NT2/D1 (cell line): ENCODE measurements around the gene WFIKKN2.

Experiments used
- DNase-seq: peaks from one replicate; pipeline ENCODE4 v3.0.0-alpha.2; 2011; ENCODE audit warnings: low read depth, low spot score
- H3K27me3 ChIP-seq: 2 replicates; pipeline ENCODE4 v1.6.0; 2011; ENCODE audit warnings: mild to moderate bottlenecking; ENCODE audit not compliant: insufficient read length, insufficient read depth
- H3K36me3 ChIP-seq: 2 replicates; pipeline ENCODE4 v1.6.1; 2011; ENCODE audit warnings: mild to moderate bottlenecking, low read length, mixed read lengths; ENCODE audit not compliant: insufficient read depth, insufficient read length
- H3K4me1 ChIP-seq: 2 replicates; pipeline ENCODE4 v1.5.1; 2011; ENCODE audit not compliant: insufficient read depth, insufficient read length
- H3K4me3 ChIP-seq: 2 replicates; pipeline ENCODE4 v1.5.1; 2011; ENCODE audit warnings: low read depth; ENCODE audit not compliant: insufficient read length
- H3K9ac ChIP-seq: 2 replicates; pipeline ENCODE4 v1.6.0; 2011; ENCODE audit warnings: low read depth; ENCODE audit not compliant: insufficient read length
- H3K9me3 ChIP-seq: 2 replicates; pipeline ENCODE4 v1.5.1; 2011; ENCODE audit warnings: mild to moderate bottlenecking, low read length; ENCODE audit not compliant: insufficient read depth
- SUZ12 ChIP-seq: IDR thresholded peaks from 2 replicates; pipeline ENCODE4 v1.6.1; 2011; ENCODE audit not compliant: insufficient read length, insufficient read depth; ENCODE audit errors: extremely low read depth
- YY1 ChIP-seq: IDR thresholded peaks from 2 replicates; pipeline ENCODE4 v1.6.1; 2011; ENCODE audit not compliant: insufficient read length, insufficient read depth
- ZNF274 ChIP-seq: IDR thresholded peaks from 2 replicates; pipeline ENCODE4 v1.6.1; 2011; ENCODE audit warnings: mild to moderate bottlenecking, low read depth, low read length

The WFIKKN2 gene

DNA sequence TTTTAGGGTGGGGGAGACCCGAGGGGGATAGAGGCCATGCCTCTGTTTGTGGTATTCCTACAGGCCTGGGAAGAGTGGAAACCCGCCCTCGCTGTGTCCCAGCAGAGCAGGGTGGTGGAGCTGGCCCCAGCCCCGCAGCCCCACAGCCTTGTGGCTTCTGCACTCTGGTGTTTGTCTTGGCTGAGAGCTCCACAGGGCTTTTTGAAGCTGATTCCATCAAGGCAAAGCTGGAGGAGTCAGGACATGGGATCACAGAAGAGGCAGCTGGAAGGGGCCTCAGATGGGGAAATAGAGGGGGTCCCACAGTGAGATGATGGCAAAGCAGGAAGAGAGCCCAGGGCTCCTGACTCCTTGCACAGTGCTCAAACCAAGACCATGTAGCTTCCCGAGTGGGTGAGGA is 5.0 kb upstream of the WFIKKN2 start:
- peak overlapping the region; percentile 17 for H3K9ac ChIP-seq
- peaks cover 35% of the 10 kb centered on the region for H3K4me1 ChIP-seq
- TF ChIP-seq ZNF274 (no peak), SUZ12 (no peak)
- no peaks in the 10 kb centered on the region for H3K9me3 ChIP-seq
- H3K27me3 ChIP-seq = no peaks in the 10 kb centered on the region
- no peak for DNase-seq
- H3K36me3 ChIP-seq = no peaks in the 10 kb centered on the region
- no peak overlapping the region for H3K4me3 ChIP-seq

DNA sequence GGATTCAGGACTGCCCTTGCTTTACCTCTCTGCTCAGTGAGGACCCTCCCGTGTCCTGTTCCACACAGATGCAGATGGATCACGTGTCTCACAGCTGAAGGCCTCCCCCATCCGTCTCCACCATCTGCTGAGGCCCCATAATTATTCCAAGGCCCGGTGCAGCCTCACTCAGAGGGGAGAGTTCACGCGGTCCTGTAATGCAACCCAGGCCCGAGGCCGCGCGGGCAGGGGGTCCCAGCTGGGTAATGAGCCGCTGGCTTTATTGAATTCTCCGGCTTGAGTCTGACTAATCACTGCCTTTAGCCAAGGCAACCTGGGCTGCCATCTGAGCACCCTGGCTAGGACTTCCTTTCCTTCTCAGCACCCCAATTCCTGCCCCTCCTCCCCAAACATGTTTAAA is 4.4 kb upstream of the WFIKKN2 start:
- Histone ChIP-seq H3K9ac (peak overlapping the region; percentile 66), H3K4me1 (peaks cover 35% of the 10 kb centered on the region), H3K36me3 (no peaks in the 10 kb centered on the region), H3K4me3 (no peak overlapping the region), H3K9me3 (no peaks in the 10 kb centered on the region), H3K27me3 (no peaks in the 10 kb centered on the region)
- DNase-seq = no peak
- TF ChIP-seq ZNF274 (no peak), SUZ12 (no peak), YY1 (no peak)

DNA sequence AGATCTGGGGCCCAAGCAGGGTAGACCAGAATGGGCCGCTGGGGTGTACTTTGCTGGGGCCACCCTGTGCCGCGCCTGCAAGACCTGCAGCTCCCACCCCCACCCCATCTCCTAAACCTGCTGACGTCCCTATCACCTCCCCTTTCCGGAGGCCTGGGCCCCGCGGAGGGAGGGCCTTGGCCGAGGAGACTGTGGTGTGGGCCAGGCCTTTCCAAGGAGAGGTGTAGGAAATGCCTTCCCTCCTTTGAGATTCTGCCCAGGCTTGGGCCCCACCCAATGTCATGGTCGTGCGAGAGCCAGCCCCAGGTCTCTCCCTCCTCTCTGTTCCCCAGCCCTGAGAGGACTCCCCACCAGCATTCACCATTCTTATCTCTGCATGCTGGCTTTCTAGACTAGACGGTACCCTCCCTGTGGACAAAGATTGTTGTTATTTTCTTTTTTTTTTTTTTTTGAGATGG is 3.9 kb upstream of the WFIKKN2 start:
- no peaks in the 10 kb centered on the region for H3K27me3 ChIP-seq

DNA sequence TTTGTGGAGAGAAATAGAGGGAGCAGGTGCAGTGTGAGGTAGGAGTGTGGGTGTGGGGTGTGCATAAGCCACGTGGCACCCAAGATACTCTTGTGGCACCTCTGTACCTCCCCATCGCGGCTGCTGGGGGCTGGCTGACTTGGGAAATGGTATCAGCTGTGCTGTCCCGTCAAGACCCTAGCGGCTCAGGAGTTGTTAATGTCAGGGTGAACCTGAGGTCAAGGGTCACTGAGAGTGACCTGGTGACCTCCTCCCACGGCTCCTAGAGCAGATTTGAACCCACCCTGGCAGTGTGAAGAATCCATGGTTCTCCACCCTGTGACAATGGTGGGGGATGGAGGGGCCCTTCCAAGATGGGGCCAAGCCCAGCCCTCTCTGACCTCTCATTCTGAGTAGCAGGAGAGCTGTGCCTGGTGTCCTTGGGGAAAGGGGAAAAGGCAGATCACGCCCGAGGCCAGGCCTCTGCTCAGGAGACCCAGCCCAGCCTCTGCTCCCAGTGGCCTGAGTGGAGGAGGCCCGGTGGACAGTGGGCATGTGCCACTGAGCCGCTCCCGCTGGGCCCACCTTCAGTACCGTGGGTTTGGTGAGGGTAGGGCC is 3.0 kb upstream of the WFIKKN2 start:
- no peaks in the 10 kb centered on the region for H3K36me3 ChIP-seq
- TF ChIP-seq ZNF274 (no peak), SUZ12 (no peak), YY1 (no peak)
- no peaks in the 10 kb centered on the region for H3K27me3 ChIP-seq
- peaks cover 35% of the 10 kb centered on the region for H3K4me1 ChIP-seq
- no peaks in the 10 kb centered on the region for H3K9me3 ChIP-seq
- peak overlapping the region; percentile 45 for H3K9ac ChIP-seq
- H3K4me3 ChIP-seq = no peak overlapping the region
- DNase-seq = no peak

More for the DNA sequence above, 3.9 kb upstream of the WFIKKN2 start:
- Histone ChIP-seq H3K4me3 (no peak overlapping the region), H3K36me3 (no peaks in the 10 kb centered on the region), H3K4me1 (peaks cover 35% of the 10 kb centered on the region), H3K9ac (peak overlapping the region; percentile 66), H3K9me3 (no peaks in the 10 kb centered on the region)
- no peak for TF ChIP-seq YY1
- TF ChIP-seq ZNF274 = no peak
- no peak for TF ChIP-seq SUZ12
- no peak for DNase-seq

DNA sequence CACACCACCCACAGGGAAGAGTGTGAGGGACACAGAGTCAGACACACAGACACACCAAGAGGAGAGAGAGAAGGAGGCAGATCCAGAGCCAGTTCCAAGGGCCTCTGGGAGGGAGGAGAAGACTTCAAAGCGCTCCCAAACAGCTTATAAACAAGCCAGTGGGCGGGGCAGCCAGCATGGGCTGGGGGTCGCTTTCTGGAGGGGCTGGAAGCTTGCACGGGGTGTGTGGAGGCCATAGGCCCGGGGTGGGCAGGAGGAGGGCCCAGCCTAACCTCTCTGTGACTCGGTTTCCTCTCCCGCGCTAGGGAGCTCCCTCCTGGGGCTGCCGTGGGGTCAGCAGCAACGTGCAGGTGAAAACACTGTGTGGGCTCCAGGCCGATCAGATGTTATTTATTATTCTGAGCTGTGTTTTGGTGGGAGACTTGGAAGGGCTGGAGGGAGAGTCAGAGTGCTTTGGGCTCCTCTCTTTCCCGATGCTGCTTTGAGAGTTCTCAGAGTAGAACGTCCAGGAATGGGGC is 2.5 kb upstream of the WFIKKN2 start:
- Histone ChIP-seq H3K27me3 (no peaks in the 10 kb centered on the region), H3K36me3 (no peaks in the 10 kb centered on the region), H3K9ac (peak overlapping the region; percentile 45), H3K9me3 (no peaks in the 10 kb centered on the region), H3K4me3 (no peak overlapping the region), H3K4me1 (peaks cover 35% of the 10 kb centered on the region)
- no peak for TF ChIP-seq YY1
- DNase-seq = no peak

DNA sequence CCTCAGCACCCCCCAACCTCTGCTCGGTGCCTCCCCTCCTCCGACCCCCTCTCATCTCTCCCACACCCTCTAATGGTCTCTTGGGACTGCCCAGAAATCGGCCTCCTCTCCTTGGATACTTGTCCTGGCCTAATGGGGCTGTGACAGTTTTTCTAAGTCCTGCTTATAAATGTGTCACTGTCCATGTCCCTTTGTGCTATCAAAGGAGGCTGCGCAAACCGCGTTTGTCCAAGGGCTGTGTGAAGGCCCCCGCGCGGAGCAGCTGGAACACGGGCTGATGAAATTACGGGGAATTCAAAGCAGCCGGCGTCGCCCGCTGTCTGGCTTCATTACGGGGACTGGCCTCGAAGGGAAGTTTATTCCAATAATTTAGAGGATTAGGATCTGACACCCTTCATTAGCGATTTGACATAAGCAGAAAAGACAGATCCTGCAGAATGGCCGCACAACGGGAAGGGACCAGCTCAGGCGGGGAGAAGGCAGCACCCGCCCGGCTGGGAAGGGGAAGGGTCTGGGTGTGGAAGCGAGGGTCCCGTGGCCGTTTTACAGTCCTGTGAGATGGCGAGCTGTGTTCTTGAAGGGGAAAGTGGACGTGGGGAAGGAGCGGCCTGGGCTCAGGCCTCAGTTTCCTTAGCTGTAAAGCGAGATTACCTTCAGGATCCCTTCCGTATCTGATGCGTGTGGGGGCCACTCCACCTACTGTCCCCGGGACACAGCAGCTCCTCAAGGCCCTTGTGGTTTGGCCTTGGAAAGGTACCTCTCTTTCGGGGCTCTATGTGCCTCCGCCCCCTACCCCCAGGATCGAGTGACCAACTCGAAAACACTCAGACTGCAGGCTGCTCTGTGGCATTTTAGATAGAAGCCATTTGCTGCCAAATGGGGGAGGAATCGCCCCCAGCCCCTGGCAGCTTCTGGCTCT is 1.6 kb upstream of the WFIKKN2 start:
- Histone ChIP-seq H3K4me1 (peaks cover 35% of the 10 kb centered on the region), H3K9ac (peak overlapping the region; percentile 42), H3K27me3 (no peaks in the 10 kb centered on the region), H3K4me3 (no peak overlapping the region), H3K36me3 (no peaks in the 10 kb centered on the region), H3K9me3 (no peaks in the 10 kb centered on the region)
- TF ChIP-seq ZNF274 (no peak), SUZ12 (no peak), YY1 (no peak)
- no peak for DNase-seq

DNA sequence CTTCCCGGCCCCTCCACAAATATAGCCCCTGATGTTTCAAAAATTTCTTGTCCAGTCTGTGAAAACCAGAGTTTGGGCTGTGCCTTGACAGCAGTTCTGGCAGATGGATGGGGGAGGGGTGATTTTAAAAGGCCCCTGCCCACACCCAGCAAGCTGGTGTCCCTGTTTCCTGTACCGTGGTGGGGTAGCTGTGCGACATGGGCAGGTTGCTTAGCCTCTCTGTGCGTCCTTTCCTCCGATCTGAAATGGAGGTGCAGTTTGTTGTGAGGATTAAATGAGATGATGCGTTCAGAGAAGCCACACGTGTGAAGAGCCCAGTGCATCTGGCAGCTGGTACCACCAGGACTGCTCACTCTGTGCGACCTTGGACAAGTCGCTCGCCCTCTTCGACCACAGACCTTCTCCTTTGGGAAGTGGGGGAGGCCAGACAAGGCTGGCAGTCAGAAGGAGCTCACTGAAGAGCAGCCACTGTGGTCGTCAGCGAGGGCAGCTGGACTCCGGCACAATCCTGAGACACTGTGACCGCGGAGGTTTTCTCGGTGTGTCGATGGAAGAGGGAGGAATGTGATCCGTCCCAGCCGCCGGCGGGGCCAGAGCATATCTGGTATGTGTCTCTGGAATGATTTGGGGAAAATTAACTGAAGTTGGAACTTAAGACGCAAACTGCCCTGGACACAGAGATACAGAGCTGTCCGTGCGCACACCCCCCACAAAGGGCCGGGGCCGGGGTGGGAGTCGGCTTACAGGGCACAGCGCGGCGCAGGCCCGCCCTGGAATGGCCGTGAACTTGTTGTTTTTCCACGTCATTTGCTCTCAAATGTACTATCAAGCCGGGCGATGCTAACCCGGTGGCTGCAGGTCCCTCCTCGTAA is 721 bp upstream of the WFIKKN2 start:
- H3K4me1 ChIP-seq = peaks cover 32% of the 10 kb centered on the region
- no peak for DNase-seq

More for the DNA sequence above, 721 bp upstream of the WFIKKN2 start:
- no peaks in the 10 kb centered on the region for H3K36me3 ChIP-seq
- H3K27me3 ChIP-seq = no peaks in the 10 kb centered on the region
- peak overlapping the region; percentile 42 for H3K9ac ChIP-seq
- TF ChIP-seq ZNF274 (no peak), SUZ12 (no peak), YY1 (no peak)
- H3K4me3 ChIP-seq = no peak overlapping the region
- no peaks in the 10 kb centered on the region for H3K9me3 ChIP-seq
